HAP-1 (cell line): ENCODE data around the gene ANTKMT.
"Not testable (repeated sequence)": the region's sequence is repeated elsewhere in the genome, so short reads cannot be mapped to it uniquely, and the experiment has no call there.

Experiments
- DNase-seq, 2 experiments: peaks; one replicate each; pipeline ENCODE4 v3.0.0-alpha.2; 2016 to 2020; ENCODE audit warnings: low spot score in 2 of 2
- H3K27me3 ChIP-seq: fragments of 250-450 bp; sonication (Bioruptor Pico); 2 replicates; pipeline ENCODE4 v1.5.1; 2020; ENCODE audit warnings: low read depth, mild to moderate bottlenecking, moderate library complexity
- H3K36me3 ChIP-seq: fragments of 250-450 bp; sonication (Bioruptor Pico); replicated peaks from 2 replicates; pipeline ENCODE4 v1.5.1; 2020; ENCODE audit warnings: mild to moderate bottlenecking
- H3K4me1 ChIP-seq: fragments of 250-450 bp; sonication (Bioruptor Pico); 2 replicates; pipeline ENCODE4 v1.5.1; 2020; ENCODE audit warnings: mild to moderate bottlenecking
- H3K4me3 ChIP-seq: fragments of 250-450 bp; sonication (Bioruptor Pico); 2 replicates; pipeline ENCODE4 v1.5.1; 2020; ENCODE audit warnings: mild to moderate bottlenecking, moderate library complexity
- H3K9me3 ChIP-seq: fragments of 250-450 bp; sonication (Bioruptor Pico); 2 replicates; pipeline ENCODE4 v1.5.1; 2020; ENCODE audit warnings: mild to moderate bottlenecking, moderate library complexity
- in situ Hi-C: fragments of 300-500 bp; cut with MboI; formaldehyde crosslinking; loops from 3 replicates; pipeline ENCODE4 v1.14.3; 2020; ENCODE audit warnings: low sequenced_read_pairs, inconsistent platforms, mixed read lengths

ANTKMT gene

DNA sequence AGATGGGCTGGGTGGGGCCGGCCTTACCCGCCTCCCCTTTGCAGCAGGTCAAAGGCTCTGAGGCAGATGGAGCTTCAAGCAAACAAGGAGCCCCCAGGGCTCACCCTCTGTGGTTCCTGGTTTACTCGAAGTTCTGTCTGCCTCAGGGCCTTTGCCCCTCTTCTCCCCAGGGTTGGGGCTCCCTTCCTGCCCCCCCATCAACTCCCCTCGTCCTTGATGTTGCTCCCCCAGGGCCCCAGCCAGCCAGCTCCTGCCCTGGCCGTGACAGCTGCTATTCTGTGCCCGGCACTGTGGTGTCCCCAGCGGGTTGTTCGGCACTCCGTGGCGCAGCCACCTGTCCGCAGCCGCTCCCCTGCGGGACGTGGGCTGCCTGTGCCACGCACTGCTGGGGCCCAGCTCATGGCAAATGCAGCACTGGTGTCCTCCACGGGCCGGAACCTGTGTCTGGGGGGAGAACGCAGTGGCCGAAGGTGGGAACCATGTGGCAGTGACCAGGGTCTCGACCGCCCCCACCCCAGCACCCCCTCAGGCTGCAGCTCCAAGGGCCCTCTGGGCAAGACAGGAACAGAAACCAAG is 10.4 kb upstream of the ANTKMT start:
- peaks cover 18% of the 10 kb centered on the region for H3K27me3 ChIP-seq
- H3K4me1 ChIP-seq: peaks cover 4% of the 10 kb centered on the region; the same call in 1 of the 2 replicates
- no peak overlapping the region for H3K4me3 ChIP-seq
- no peak for DNase-seq
- in situ Hi-C loops: no loop called here
- H3K9me3 ChIP-seq: no peaks in the 10 kb centered on the region
- H3K36me3 ChIP-seq: no peaks in the 10 kb centered on the region

DNA sequence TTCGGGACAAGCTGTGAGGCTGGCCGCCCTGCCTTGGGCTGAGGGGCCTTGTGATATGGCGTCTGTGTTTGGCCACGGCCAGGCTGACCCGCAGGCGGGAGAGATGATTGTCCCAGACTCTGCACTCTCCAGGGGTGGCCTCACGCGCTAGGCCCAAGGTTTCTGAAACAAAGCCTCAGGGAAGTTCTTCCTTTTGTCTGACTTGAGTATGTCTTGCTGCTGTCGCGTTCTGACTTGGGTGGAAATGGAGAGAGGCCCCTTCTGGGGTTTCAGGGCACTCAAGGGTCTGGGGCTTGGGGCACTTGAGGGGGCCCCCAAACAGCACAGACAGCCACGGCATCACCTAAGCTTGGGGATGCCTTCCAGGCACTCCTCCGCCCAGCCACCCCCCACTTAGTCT is 9.9 kb upstream of the ANTKMT start:
- in situ Hi-C loops: no loop called here
- Histone ChIP-seq H3K27me3 (peaks cover 17% of the 10 kb centered on the region), H3K36me3 (no peaks in the 10 kb centered on the region), H3K4me1 (peaks cover 7% of the 10 kb centered on the region; the same call in 1 of the 2 replicates), H3K9me3 (no peaks in the 10 kb centered on the region), H3K4me3 (no peak overlapping the region)
- no peak for DNase-seq

DNA sequence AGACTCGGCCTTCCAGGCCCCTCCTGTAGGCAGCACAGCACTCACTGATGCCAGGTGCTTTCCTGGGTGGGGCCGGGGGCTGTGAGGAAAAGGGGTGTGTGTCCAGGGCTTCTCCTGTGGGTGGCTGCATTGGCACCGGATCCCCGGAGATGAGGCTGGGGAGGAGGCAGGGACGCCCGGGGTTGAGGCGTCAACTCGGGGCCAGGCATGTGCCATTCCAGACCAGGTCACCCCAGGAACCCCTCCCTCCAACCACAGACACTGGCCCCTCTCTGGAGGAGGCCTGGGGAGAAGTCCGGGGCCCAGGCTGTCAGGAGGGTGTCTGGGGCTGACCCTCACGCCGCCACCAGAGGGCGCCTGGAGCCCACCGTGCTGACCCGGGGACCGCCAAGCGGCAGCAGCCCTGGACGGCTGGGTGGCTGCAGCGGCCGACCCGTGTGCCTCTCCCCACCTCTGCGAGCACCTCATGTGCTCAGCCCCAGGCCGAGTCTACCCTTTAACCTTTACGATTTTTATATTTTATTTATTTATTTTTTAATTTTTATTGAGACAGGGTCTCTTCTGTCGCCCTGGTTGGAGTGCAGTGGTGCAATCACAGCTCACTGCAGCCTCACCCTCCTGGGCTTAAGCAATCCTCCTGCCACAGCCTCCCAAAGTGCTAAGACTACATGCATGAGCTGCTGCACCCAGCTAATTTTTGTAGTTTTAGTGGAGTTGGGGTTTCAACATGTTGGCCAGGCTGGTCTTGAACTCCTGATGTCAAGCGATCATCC is 9.2 kb upstream of the ANTKMT start:
- DNase-seq: peak; percentile 71 to 91
- H3K36me3 ChIP-seq: peaks cover 1% of the 10 kb centered on the region; the same call in 1 of the 2 replicates
- no peaks in the 10 kb centered on the region for H3K9me3 ChIP-seq
- H3K27me3 ChIP-seq: peaks cover 11% of the 10 kb centered on the region
- H3K4me1 ChIP-seq: peaks cover 12% of the 10 kb centered on the region; the same call in 1 of the 2 replicates
- H3K4me3 ChIP-seq: no peak overlapping the region
- in situ Hi-C loops: no loop called here

DNA sequence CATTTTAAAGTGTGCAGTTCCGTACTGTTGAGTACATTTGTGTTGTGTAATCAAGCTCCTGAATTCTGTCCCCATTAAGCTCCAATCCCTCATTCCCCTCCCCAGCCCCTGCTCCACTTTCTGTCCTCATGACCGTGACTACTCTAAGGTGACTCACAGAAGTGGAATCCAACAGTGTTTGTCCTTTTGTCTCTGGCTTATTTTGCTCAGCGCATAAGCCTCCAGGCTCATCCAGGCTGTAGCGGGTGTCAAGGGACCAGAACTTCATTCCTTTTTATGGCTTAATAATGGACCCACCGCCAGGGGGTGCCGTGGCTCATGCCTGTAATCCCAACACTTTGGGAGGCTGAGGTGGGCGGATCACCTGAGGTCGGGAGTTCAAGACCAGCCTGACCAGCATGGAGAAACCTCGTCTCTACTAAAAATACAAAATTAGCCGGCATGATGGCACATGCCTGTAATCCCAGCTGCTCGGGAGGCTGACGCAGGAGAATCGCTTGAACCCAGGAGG is 8.2 kb upstream of the ANTKMT start:
- peak; percentile 82 to 88 for DNase-seq
- H3K27me3 ChIP-seq, H3K9me3 ChIP-seq, H3K36me3 ChIP-seq, H3K4me3 ChIP-seq, in situ Hi-C loops: not testable (repeated sequence)
- H3K4me1 ChIP-seq: peaks cover 12% of the 10 kb centered on the region; the same call in 1 of the 2 replicates

DNA sequence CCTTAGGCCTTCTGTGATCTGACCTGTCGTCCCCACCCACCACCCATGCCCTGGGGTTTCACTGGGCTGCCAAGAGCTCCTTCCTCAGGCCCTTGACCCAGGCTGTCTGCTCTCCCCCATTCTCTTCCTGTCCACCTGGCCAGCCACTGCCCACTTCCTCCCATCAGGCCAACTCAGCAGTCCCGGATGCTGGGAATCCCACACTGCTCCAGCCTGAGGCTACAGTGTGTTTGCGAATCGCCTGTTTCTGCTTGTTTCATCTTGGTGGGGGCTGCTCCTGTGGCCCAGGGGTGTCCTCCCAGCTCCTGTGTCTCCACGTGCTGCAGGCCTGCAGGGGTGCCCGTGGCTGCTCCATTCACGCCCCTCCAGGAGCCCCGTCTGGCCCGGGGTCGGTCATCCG is 6.9 kb upstream of the ANTKMT start:
- in situ Hi-C loops: no loop called here

DNA sequence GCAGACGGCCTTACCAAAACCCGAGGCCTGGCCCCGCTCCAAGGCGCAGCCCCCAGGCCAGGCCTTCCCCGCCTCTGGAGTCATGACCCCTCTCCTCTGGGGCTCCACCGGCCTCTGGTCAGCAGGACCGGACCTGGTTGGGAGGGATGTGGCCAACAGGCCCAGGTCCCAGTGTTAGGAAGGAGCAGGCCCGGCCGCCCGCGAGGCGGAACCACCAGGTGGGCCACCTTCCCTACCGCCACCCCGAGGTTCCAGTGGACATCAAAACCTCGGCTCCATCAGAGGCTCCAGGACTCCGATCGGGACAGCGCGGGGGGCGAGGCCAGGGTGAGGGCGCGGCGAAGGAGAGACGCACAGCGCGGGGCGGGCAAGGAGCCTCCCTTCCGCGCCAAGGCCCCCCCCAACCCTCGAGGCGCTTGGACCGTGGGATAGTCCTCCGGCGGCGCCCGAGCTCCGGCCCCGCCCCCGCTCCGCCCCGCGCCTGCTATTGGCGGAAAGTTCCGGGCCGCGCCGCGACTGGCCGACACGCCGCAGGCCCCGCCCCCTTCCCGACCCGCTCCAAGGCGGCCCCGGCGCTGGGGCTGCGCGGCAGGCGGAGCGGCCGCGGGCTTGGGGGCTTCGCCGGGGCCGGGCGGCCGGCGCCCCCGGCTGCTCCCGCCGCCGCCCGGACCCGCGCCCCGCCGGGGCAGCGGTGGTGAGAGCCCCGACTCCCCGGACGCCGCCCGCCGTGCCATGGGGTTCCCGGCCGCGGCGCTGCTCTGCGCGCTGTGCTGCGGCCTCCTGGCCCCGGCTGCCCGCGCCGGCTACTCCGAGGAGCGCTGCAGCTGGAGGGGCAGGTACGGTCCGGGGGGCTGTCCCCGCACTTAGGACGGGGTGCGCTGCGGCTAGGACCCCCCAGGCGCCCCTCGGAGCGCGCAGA is 6.1 kb upstream of the ANTKMT start, which contains the start of gene METRN:
Gene METRN, plus strand, starts transcription at position 561 of the 919 bp plus-strand sequence. Its CDS starts 172 bp downstream, at position 733.
- Histone ChIP-seq H3K9me3 (no peaks in the 10 kb centered on the region), H3K36me3 (peaks cover 3% of the 10 kb centered on the region; the same call in 1 of the 2 replicates), H3K4me1 (peaks cover 13% of the 10 kb centered on the region), H3K4me3 (peak within 1 kb of the TSS; percentile 46), H3K27me3 (no peaks in the 10 kb centered on the region)
- DNase-seq: peak; percentile 85 to 97
- in situ Hi-C loops: no loop called here

More for the DNA sequence above, 6.9 kb upstream of the ANTKMT start:
- no peak for DNase-seq
- no peaks in the 10 kb centered on the region for H3K27me3 ChIP-seq
- H3K4me3 ChIP-seq: no peak overlapping the region
- peaks cover 3% of the 10 kb centered on the region; the same call in 1 of the 2 replicates for H3K36me3 ChIP-seq
- no peaks in the 10 kb centered on the region for H3K9me3 ChIP-seq
- peaks cover 12% of the 10 kb centered on the region; the same call in 1 of the 2 replicates for H3K4me1 ChIP-seq

DNA sequence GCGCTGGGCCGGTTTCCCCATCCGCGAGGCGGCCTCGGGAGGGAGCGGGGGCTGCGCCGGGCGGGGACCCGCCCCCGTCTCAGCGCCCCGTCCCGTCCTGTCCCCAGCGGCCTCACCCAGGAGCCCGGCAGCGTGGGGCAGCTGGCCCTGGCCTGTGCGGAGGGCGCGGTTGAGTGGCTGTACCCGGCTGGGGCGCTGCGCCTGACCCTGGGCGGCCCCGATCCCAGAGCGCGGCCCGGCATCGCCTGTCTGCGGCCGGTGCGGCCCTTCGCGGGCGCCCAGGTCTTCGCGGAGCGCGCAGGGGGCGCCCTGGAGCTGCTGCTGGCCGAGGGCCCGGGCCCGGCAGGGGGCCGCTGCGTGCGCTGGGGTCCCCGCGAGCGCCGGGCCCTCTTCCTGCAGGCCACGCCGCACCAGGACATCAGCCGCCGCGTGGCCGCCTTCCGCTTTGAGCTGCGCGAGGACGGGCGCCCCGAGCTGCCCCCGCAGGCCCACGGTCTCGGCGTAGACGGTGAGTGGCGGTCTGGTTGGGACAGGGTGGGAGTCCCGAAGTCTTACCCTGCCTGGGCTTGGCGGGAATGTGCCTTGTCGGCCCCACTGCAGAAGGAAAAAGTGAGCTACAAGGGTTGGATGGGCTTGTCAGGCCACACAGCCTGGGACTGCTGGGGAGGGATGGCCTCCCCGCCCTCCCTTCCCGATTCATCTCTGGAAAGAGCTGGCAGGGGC is 5.3 kb upstream of the ANTKMT start:
- peak; percentile 32 to 65 for DNase-seq
- in situ Hi-C loops: no loop called here

DNA sequence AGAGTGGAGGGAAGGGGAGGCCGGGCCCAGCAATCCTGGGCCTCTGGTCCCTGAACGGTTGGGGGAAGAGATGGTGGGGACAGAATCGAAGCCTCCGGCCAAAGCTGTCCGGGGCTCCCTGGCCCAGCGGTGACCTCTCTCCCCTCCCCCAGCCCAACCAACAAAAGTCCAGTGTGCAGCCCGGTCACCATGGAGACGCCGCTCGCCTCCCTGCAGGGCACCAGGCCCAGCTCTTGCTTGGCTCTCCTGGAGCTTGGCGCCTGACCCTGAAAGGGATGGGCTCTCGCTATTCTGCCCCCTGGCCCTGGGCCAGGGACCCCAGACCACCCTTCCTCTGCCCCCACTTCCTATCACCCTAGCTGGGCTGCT is 4.8 kb upstream of the ANTKMT start:
- Histone ChIP-seq H3K36me3 (peaks cover 3% of the 10 kb centered on the region; the same call in 1 of the 2 replicates), H3K9me3 (no peaks in the 10 kb centered on the region), H3K27me3 (no peaks in the 10 kb centered on the region), H3K4me3 (peak overlapping the region; percentile 46), H3K4me1 (peaks cover 20% of the 10 kb centered on the region)
- DNase-seq: peak; percentile 34 to 78
- in situ Hi-C loops: no loop called here

More for the DNA sequence above, 5.3 kb upstream of the ANTKMT start:
- H3K9me3 ChIP-seq: no peaks in the 10 kb centered on the region
- peaks cover 20% of the 10 kb centered on the region for H3K4me1 ChIP-seq
- peaks cover 3% of the 10 kb centered on the region; the same call in 1 of the 2 replicates for H3K36me3 ChIP-seq
- no peaks in the 10 kb centered on the region for H3K27me3 ChIP-seq
- H3K4me3 ChIP-seq: peak overlapping the region; percentile 46

DNA sequence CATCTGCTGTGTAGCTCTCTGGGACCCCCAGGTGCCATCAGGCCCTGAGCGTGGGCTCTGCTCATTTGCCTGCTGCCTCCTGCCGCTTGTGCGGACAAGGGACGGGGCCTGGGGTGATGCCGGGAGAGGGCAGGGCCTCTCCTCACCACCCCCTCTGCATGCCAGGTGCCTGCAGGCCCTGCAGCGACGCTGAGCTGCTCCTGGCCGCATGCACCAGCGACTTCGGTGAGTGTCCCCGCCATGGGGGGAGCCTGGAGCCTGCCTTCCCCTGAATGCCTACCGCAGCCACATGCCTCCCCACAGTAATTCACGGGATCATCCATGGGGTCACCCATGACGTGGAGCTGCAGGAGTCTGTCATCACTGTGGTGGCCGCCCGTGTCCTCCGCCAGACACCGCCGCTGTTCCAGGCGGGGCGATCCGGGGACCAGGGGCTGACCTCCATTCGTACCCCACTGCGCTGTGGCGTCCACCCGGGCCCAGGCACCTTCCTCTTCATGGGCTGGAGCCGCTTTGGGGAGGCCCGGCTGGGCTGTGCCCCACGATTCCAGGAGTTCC is 4.1 kb upstream of the ANTKMT start:
- no peak for DNase-seq
- no peaks in the 10 kb centered on the region for H3K27me3 ChIP-seq
- peaks cover 7% of the 10 kb centered on the region; the same call in 1 of the 2 replicates for H3K36me3 ChIP-seq
- H3K9me3 ChIP-seq: no peaks in the 10 kb centered on the region
- H3K4me3 ChIP-seq: peak overlapping the region; percentile 46; the same call in 1 of the 2 replicates
- in situ Hi-C loops: no loop called here
- H3K4me1 ChIP-seq: peaks cover 25% of the 10 kb centered on the region

DNA sequence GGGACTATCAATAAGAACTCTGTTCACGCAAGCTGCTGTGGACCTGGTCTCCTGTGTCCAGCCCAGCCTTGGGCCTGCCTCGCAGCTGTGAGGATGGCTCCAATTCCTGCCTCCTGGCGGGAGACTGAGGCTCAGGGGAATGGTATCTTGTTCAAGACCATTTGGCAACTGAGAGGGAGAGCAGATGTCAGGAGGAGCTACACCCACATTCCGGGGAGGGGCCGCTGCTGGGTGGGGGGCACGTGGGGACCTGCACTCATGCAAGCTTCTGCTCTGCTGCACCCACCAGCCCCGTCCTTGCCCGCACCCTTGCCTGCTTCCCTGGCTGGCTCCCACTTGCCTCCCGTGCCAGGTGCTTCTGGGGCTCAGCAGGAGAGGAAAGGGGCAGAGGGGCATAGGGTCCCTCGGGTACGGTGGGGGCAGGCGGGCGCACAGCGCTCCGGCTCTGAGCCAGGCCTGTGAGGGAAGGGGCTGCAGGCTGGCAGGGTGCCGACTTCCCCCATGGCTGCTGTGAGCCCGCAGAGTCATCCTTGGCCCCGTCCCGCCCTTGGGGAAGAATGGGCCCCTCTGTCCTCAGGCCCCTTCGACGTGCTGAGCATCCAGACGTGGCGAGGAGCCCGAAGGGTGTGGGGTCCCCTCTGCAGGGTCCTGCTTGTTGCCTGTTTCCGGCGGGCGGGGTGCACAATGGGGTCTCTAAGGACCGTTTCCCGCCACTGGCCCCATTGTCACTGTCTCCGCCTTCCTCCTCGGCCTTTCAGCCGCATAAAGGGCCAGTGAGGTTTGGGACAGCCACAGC is 3.3 kb upstream of the ANTKMT start:
- Histone ChIP-seq H3K4me1 (peaks cover 24% of the 10 kb centered on the region), H3K36me3 (peaks cover 11% of the 10 kb centered on the region), H3K9me3 (no peaks in the 10 kb centered on the region), H3K4me3 (no peak overlapping the region), H3K27me3 (no peaks in the 10 kb centered on the region)
- in situ Hi-C loops: no loop called here
- DNase-seq: no peak

DNA sequence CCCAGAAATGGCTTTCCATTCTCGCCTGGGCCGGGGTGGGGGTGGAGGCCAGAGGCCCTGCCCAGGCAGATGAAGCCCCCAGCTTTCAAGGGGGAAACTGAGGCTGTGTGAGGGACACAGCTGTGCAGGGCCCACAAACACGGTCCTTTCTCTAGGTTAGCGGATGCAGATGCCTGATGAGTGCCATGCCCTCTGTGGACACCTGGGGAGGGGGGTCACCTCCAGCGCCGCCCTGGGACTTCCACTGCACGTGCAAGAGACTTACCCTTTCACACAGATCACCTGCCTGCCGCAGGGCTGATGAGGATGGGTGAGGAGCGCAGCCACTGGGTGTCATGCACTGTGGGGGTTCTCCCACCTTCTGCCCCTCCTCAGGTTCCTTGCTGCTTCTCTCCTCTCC is 2.6 kb upstream of the ANTKMT start:
- no peaks in the 10 kb centered on the region for H3K27me3 ChIP-seq
- in situ Hi-C loops: no loop called here
- peaks cover 18% of the 10 kb centered on the region for H3K36me3 ChIP-seq
- no peaks in the 10 kb centered on the region for H3K9me3 ChIP-seq
- peaks cover 23% of the 10 kb centered on the region for H3K4me1 ChIP-seq
- no peak for DNase-seq
- no peak overlapping the region for H3K4me3 ChIP-seq

DNA sequence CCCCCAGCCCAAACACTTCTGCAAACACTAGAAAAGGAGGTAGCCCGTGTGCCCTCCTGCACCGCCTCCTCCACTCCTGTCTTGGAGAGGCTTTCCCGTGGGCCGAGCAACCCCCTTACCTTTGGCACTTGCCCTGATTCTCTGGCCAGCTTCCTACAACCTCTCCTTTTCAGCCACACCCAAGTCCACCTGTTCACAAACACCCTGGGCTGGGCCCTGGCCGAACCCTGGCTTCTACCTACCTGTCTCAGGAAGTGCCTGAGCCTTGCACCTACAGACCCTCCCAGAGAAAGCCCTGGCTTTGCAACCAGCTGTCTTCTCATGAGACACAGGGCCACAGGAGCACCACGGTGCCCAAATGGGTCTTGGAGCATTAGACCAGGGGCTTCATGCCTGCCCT is 2.0 kb upstream of the ANTKMT start:
- H3K36me3 ChIP-seq: peaks cover 20% of the 10 kb centered on the region

More for the DNA sequence above, 2.0 kb upstream of the ANTKMT start:
- DNase-seq: no peak
- peaks cover 23% of the 10 kb centered on the region for H3K4me1 ChIP-seq
- no peaks in the 10 kb centered on the region for H3K9me3 ChIP-seq
- in situ Hi-C loops: no loop called here
- H3K4me3 ChIP-seq: no peak overlapping the region
- H3K27me3 ChIP-seq: no peaks in the 10 kb centered on the region
